C4-2B (cell line): ENCODE measurements around the gene SVOP.

ENCODE experiments used
- H3K27ac ChIP-seq: fragments of 450-650 bp; 2 replicates; pipeline ENCODE4 v1.5.1; 2017
- CTCF ChIP-seq: fragments of 450-650 bp; conservative IDR thresholded peaks from 2 replicates; pipeline ENCODE4 v1.5.1; 2017; ENCODE audit warnings: mild to moderate bottlenecking
- ZFX ChIP-seq: fragments of 450-650 bp; IDR thresholded peaks from 2 replicates; pipeline ENCODE4 v1.6.1; 2017

Gene SVOP

DNA sequence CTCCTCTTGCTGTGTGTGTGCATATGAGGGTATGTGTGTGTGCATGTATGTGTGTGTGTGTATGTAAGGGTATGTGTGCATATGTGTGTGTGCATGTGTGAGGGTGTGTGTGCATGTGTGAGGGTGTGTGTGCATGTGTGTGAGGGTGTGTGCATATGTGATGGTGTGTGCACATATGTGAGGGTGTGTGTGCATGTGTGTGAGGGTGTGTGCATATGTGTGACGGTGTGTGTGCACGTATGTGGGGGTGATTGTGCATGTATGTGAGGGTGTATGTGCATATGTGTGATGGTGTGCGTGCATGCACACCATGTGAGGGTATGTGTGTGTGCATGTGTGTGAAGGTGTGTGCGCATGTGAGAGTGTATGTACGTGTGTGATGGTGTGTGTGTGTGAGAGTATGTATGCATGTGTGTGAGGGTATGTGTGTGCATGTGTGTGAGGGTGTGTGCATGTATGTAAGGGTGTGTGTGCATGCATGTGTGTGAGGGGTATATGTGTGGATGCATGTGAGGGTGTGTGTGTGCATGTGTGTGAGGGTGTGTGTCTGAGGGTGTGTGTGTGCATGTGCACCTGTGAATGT lies 125.6 kb downstream of the SVOP start:
- TF ChIP-seq CTCF = no peak
- no peak for TF ChIP-seq ZFX
- no peak overlapping the region for H3K27ac ChIP-seq

DNA sequence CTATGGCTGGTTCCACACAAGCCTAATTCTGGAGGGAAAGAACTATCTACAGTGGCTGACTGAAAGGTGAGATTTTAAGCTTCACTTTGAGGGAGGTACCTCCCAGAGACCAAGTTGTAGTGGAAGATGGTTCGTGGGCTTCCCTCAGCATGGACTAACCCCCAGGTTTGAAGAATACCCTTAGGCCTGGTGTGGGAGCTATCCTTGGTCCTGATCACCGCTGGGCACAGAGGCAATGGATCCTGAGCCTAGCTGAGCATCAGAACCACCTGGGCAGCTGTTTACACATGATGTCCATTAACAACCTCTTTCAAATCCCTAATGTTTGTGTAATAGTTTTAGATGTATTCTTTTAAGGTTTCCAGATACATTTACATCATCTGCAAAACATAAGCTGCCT lies 130.7 kb downstream of the SVOP start:
- no peak overlapping the region for H3K27ac ChIP-seq
- TF ChIP-seq CTCF (no peak), ZFX (no peak)

DNA sequence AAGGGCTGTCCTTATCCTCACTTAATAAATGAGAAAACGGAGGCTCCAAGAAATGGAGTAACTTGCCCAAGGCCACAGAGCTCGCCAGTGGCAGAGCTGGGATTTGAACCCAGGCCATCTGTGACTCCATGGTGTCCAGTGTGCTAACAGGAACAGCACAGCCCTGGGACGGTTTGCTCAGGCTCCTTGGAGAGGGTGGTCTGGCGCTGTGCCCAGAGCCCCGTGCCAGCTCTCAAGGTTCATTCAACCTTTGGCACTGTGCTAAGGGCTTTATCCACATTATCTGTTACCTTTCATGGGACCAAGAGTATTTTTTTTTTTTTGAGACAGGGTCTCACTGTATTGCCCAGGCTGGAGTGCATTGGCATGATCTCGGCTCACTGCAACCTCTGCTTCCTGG lies 132.8 kb downstream of the SVOP start:
- no peak overlapping the region for H3K27ac ChIP-seq
- TF ChIP-seq CTCF (no peak), ZFX (no peak)

- H3K27ac ChIP-seq = no peak overlapping the region
- TF ChIP-seq ZFX = no peak
Measured at GRCh38 chr12:108886873-108887629, 133.8 kb downstream of the SVOP start.

- TF ChIP-seq CTCF (peak; percentile 80), ZFX (no peak)
- H3K27ac ChIP-seq = no peak overlapping the region
Measured at GRCh38 chr12:108884116-108885012, 136.5 kb downstream of the SVOP start.

DNA sequence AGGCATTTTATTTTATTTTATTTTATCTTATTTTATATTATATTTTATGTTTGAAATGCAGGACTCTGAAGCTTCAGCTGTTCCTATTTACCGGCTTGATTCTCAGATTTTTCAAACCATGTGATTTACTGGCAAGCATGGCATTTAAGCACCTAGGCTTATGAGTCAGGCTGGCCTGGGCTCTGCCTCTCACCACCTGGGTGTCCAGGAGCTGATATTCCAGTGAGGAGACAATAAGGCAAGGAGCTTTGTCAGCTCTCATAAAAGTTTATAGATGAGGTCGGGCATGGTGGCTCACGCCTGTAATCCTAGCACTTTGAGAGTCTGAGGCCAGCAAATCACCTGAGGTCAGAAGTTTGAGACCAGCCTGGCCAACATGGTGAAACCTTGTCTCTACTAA lies 138.9 kb downstream of the SVOP start:
- TF ChIP-seq CTCF = no peak
- no peak for TF ChIP-seq ZFX
- no peak overlapping the region for H3K27ac ChIP-seq

GRCh38 chr12:108879615-108880254 lies 141.1 kb downstream of the SVOP start, which contains the start of gene DAO:
DAO (plus strand) TSS chr12:108880092; CDS start chr12:108885007, 4,915 bp downstream.
- no peak within 1 kb of the TSS for H3K27ac ChIP-seq
- TF ChIP-seq CTCF (no peak), ZFX (no peak)
